ENCODE data around the gene HOXC5. TPM values are rescaled to one million over a fixed set of nuclear protein-coding genes. Genes with fewer than 3 reads are reported as not detected.
A peak's percentile ranks its signal among the peaks of the same experiment; 100 is the strongest.

The HOXC5 gene
- polyA plus RNA-seq, 10 donors, result 0.63 to 2.7 (median 1.8) TPM

GRCh38 chr12:54044425-54045103 is 11.7 kb downstream of the HOXC5 start:
- DNase-seq, result no peak

- DNase-seq, result no peak
Measured at GRCh38 chr12:54045401-54045800, 12.6 kb downstream of the HOXC5 start.

- no peak for DNase-seq
Measured at GRCh38 chr12:54045868-54046521, 13.1 kb downstream of the HOXC5 start.

- DNase-seq, result no peak
Measured at GRCh38 chr12:54046809-54047159, 13.9 kb downstream of the HOXC5 start.

GRCh38 chr12:54047160-54047963 is 14.5 kb downstream of the HOXC5 start:
- no peak for DNase-seq

- no peak for DNase-seq
Measured at GRCh38 chr12:54047964-54048303, 15.1 kb downstream of the HOXC5 start.

GRCh38 chr12:54048406-54049093 is 15.7 kb downstream of the HOXC5 start:
- DNase-seq, result no peak

- DNase-seq, result no peak
Measured at GRCh38 chr12:54049108-54049507, 16.3 kb downstream of the HOXC5 start.

- DNase-seq, result no peak
Measured at GRCh38 chr12:54050482-54050810, 17.6 kb downstream of the HOXC5 start.

- DNase-seq, result no peak
Measured at GRCh38 chr12:54051026-54051842, 18.4 kb downstream of the HOXC5 start.

GRCh38 chr12:54051874-54052437 is 19.1 kb downstream of the HOXC5 start:
- peak in 1 of 3 donors; percentile 37 for DNase-seq

GRCh38 chr12:54052438-54053002 is 19.7 kb downstream of the HOXC5 start:
- DNase-seq, result peak in 1 of 3 donors; percentile 87

- DNase-seq, result peak in 1 of 3 donors; percentile 43
Measured at GRCh38 chr12:54053003-54053750, 20.3 kb downstream of the HOXC5 start.

GRCh38 chr12:54053751-54054741 is 21.2 kb downstream of the HOXC5 start, which contains the start of gene HOXC4:
TSS of gene HOXC4 (plus strand) at chr12:54053835. CDS start at chr12:54053923, 88 bp downstream.
- DNase-seq, result peak in 2 of 3 donors; percentile 63 to 72

- DNase-seq, result no peak
Measured at GRCh38 chr12:54054742-54055194, 21.9 kb downstream of the HOXC5 start.

GRCh38 chr12:54055552-54055951 is 22.7 kb downstream of the HOXC5 start:
- DNase-seq, result no peak

GRCh38 chr12:54056110-54056509 is 23.3 kb downstream of the HOXC5 start:
- no peak for DNase-seq

- DNase-seq, result no peak
Measured at GRCh38 chr12:54058128-54058768, 25.4 kb downstream of the HOXC5 start.

All from muscle of back (tissue), 11 donors.